Uterus (tissue), 2 donors: ENCODE results near the gene PHOSPHO1.

Experiments
- POLR2A ChIP-seq, 2 donors: fragments of 450-650 bp; IDR thresholded peaks; one replicate each; pipeline ENCODE4 v1.6.1; 2016; ENCODE audit warnings: antibody characterized with exemption in 2 of 2, mild to moderate bottlenecking in 1 of 2, moderate library complexity in 1 of 2
- TF ChIP-seq, protein P1 (sequence below), 4 experiments: fragments of 200-600 bp in 2 of 4; fragments of 450-650 bp in 2 of 4; sonication (generic) in 2 of 4; IDR thresholded peaks; one replicate each; pipeline ENCODE4 v1.5.1; 2016 to 2019; ENCODE audit warnings: antibody characterized with exemption in 4 of 4, mild to moderate bottlenecking in 2 of 4, moderate library complexity in 1 of 4

DNA sequence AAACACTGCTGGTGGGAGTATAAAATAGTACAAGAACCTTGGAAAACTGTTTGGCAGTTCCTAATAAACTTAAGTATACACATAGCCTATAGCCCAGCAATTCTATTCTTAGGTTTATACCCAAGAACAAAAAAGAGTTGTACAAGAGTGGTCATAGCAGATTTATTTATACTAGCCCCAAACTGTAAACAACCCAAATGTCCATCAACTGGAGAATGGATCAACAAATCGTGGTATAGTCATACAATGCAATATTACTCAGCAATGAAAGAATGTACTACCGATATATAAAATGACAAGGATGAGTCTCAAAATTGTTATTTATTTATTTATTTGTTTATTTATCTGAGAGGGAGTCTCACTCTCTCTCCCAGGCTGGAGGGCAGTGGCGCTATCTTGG, 43.3 kb downstream of the PHOSPHO1 start:
- no peak for TF ChIP-seq POLR2A (IDR thresholded peaks at IDR 0.05)
- TF ChIP-seq, protein P1, sequence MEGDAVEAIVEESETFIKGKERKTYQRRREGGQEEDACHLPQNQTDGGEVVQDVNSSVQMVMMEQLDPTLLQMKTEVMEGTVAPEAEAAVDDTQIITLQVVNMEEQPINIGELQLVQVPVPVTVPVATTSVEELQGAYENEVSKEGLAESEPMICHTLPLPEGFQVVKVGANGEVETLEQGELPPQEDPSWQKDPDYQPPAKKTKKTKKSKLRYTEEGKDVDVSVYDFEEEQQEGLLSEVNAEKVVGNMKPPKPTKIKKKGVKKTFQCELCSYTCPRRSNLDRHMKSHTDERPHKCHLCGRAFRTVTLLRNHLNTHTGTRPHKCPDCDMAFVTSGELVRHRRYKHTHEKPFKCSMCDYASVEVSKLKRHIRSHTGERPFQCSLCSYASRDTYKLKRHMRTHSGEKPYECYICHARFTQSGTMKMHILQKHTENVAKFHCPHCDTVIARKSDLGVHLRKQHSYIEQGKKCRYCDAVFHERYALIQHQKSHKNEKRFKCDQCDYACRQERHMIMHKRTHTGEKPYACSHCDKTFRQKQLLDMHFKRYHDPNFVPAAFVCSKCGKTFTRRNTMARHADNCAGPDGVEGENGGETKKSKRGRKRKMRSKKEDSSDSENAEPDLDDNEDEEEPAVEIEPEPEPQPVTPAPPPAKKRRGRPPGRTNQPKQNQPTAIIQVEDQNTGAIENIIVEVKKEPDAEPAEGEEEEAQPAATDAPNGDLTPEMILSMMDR (IDR thresholded peaks at IDR 0.05), result no peak
